Mesendoderm (in vitro differentiated cells): ENCODE measurements around the gene HNRNPUL2.
A peak's percentile ranks its signal among the peaks of the same experiment; 100 is the strongest.

Source experiments
- DNase-seq: peaks from one replicate; pipeline ENCODE4 v3.0.0; 2013
- H2AK5ac ChIP-seq: 2 replicates; pipeline ENCODE4 v1.6.1; 2013; ENCODE audit warnings: low read length, inconsistent platforms
- H2BK120ac ChIP-seq: 2 replicates; pipeline ENCODE4 v1.6.1; 2013; ENCODE audit warnings: low read depth, mild to moderate bottlenecking, low read length, moderate library complexity, mixed read lengths
- H2BK15ac ChIP-seq: replicated peaks from 2 replicates; pipeline ENCODE4 v1.6.1; 2013; ENCODE audit warnings: low read depth, mild to moderate bottlenecking, moderate library complexity
- H2BK5ac ChIP-seq: 2 replicates; pipeline ENCODE4 v1.6.1; 2013; ENCODE audit warnings: low read length, inconsistent platforms
- H3K18ac ChIP-seq: 2 replicates; pipeline ENCODE4 v1.6.1; 2013; ENCODE audit warnings: mild to moderate bottlenecking, low read length, mixed read lengths
- H3K23ac ChIP-seq: one replicate; pipeline ENCODE4 v1.6.1; 2013; ENCODE audit warnings: low read length
- H3K27ac ChIP-seq: 2 replicates; pipeline ENCODE4 v1.5.1; 2013; ENCODE audit warnings: low read depth, mild to moderate bottlenecking, inconsistent platforms, low read length, moderate library complexity
- H3K27me3 ChIP-seq: 2 replicates; pipeline ENCODE4 v1.6.1; 2013; ENCODE audit warnings: low read length, control low read depth, mild to moderate bottlenecking, inconsistent platforms; ENCODE audit not compliant: insufficient read depth, poor library complexity
- H3K36me3 ChIP-seq: 2 replicates; pipeline ENCODE4 v1.6.1; 2013; ENCODE audit warnings: low read length, inconsistent platforms; ENCODE audit not compliant: control insufficient read depth, insufficient read depth
- H3K4ac ChIP-seq: one replicate; pipeline ENCODE4 v1.6.1; 2013; ENCODE audit warnings: low read depth, mild to moderate bottlenecking, low read length, moderate library complexity
- H3K4me1 ChIP-seq: 2 replicates; pipeline ENCODE4 v1.6.1; 2013; ENCODE audit warnings: low read depth, low read length, inconsistent platforms; ENCODE audit not compliant: control insufficient read depth
- H3K4me2 ChIP-seq: 2 replicates; pipeline ENCODE4 v1.6.1; 2013; ENCODE audit warnings: low read length
- H3K4me3 ChIP-seq: 2 replicates; pipeline ENCODE4 v1.5.1; 2013; ENCODE audit warnings: mild to moderate bottlenecking, low read length
- H3K56ac ChIP-seq: one replicate; pipeline ENCODE4 v1.6.1; 2013; ENCODE audit warnings: low read length
- H3K79me1 ChIP-seq: 2 replicates; pipeline ENCODE4 v1.6.1; 2013; ENCODE audit warnings: low read length, inconsistent platforms
- H3K79me2 ChIP-seq: 2 replicates; pipeline ENCODE4 v1.6.1; 2013; ENCODE audit warnings: mild to moderate bottlenecking, low read length; ENCODE audit not compliant: control insufficient read depth, insufficient read depth
- H3K9ac ChIP-seq: 2 replicates; pipeline ENCODE4 v1.6.1; 2013; ENCODE audit warnings: low read length, inconsistent platforms
- H4K5ac ChIP-seq: one replicate; pipeline ENCODE4 v1.6.1; 2013; ENCODE audit warnings: low read length
- H4K8ac ChIP-seq: one replicate; pipeline ENCODE4 v1.6.1; 2013; ENCODE audit warnings: low read depth, mild to moderate bottlenecking, control low read depth, low read length, moderate library complexity
- WGBS: extraction: QIAGEN DNeasy Blood & Tissue Kit; methylation state at CpG from one replicate; pipeline ENCODE4 v1.1.7; 2013; ENCODE audit warnings: low lambda C conversion rate, missing lambda C conversion rate; ENCODE audit not compliant: insufficient coverage; ENCODE audit errors: extremely low coverage; 5-methylcytosine and 5-hydroxymethylcytosine counted together

Gene HNRNPUL2

GRCh38 chr11:62724171-62724570 lies 3.1 kb downstream of the HNRNPUL2 start:
- H4K8ac ChIP-seq: no peak overlapping the region
- DNase-seq: no peak
- H2BK120ac ChIP-seq: no peak overlapping the region
- no peak overlapping the region for H3K23ac ChIP-seq
- peaks cover 16% of the 10 kb centered on the region for H3K79me1 ChIP-seq
- H3K79me2 ChIP-seq: peaks cover 46% of the 10 kb centered on the region
- H3K18ac ChIP-seq: no peak overlapping the region
- H3K4ac ChIP-seq: no peak overlapping the region
- peaks cover 32% of the 10 kb centered on the region for H3K36me3 ChIP-seq
- H2BK15ac ChIP-seq: no peak overlapping the region
- whole genome bisulfite sequencing: no CpG with 5 or more reads among the region's 8 CpGs
- H3K9ac ChIP-seq: peak overlapping the region; percentile 54
- peak overlapping the region; percentile 56 for H3K56ac ChIP-seq
- peaks cover 3% of the 10 kb centered on the region for H3K4me1 ChIP-seq
- H2BK5ac ChIP-seq: no peak overlapping the region
- H3K27ac ChIP-seq: no peak overlapping the region
- H4K5ac ChIP-seq: no peak overlapping the region
- H2AK5ac ChIP-seq: no peak overlapping the region
- no peaks in the 10 kb centered on the region for H3K27me3 ChIP-seq
- H3K4me3 ChIP-seq: no peak overlapping the region
- no peak overlapping the region for H3K4me2 ChIP-seq

- H3K23ac ChIP-seq: no peak overlapping the region
- peaks cover 40% of the 10 kb centered on the region for H3K79me2 ChIP-seq
- no peak overlapping the region for H2BK15ac ChIP-seq
- peaks cover 37% of the 10 kb centered on the region for H3K36me3 ChIP-seq
- no peak overlapping the region for H3K4me2 ChIP-seq
- H4K5ac ChIP-seq: no peak overlapping the region
- no peak overlapping the region for H2AK5ac ChIP-seq
- peaks cover 3% of the 10 kb centered on the region for H3K4me1 ChIP-seq
- H3K4me3 ChIP-seq: no peak overlapping the region
- no peak overlapping the region for H3K27ac ChIP-seq
- H3K27me3 ChIP-seq: no peaks in the 10 kb centered on the region
- peaks cover 16% of the 10 kb centered on the region for H3K79me1 ChIP-seq
- peak; percentile 73 for DNase-seq
- no peak overlapping the region for H4K8ac ChIP-seq
- H3K18ac ChIP-seq: no peak overlapping the region
- no CpG with 5 or more reads among the region's 7 CpGs for WGBS
- no peak overlapping the region for H2BK5ac ChIP-seq
- H3K9ac ChIP-seq: no peak overlapping the region
- H3K4ac ChIP-seq: no peak overlapping the region
- no peak overlapping the region for H3K56ac ChIP-seq
- H2BK120ac ChIP-seq: no peak overlapping the region
These were observed 5.3 kb downstream of the HNRNPUL2 start for GRCh38 chr11:62721994-62722393.

GRCh38 chr11:62719302-62719978 lies 7.8 kb downstream of the HNRNPUL2 start:
- H3K79me2 ChIP-seq: peaks cover 16% of the 10 kb centered on the region
- no peak overlapping the region for H2BK5ac ChIP-seq
- H3K18ac ChIP-seq: no peak overlapping the region
- WGBS: no CpG with 5 or more reads among the region's 2 CpGs
- no peak overlapping the region for H3K56ac ChIP-seq
- no peaks in the 10 kb centered on the region for H3K27me3 ChIP-seq
- no peak overlapping the region for H3K23ac ChIP-seq
- H3K9ac ChIP-seq: no peak overlapping the region
- no peak overlapping the region for H3K4me2 ChIP-seq
- no peak overlapping the region for H4K5ac ChIP-seq
- H3K4me3 ChIP-seq: no peak overlapping the region
- no peak overlapping the region for H2AK5ac ChIP-seq
- DNase-seq: no peak
- peaks cover 44% of the 10 kb centered on the region for H3K36me3 ChIP-seq
- H3K4me1 ChIP-seq: no peaks in the 10 kb centered on the region
- no peak overlapping the region for H4K8ac ChIP-seq
- H2BK120ac ChIP-seq: no peak overlapping the region
- H3K27ac ChIP-seq: no peak overlapping the region
- H2BK15ac ChIP-seq: no peak overlapping the region
- H3K79me1 ChIP-seq: peaks cover 17% of the 10 kb centered on the region
- H3K4ac ChIP-seq: no peak overlapping the region

- Histone ChIP-seq H4K5ac (no peak overlapping the region), H3K79me1 (peaks cover 3% of the 10 kb centered on the region), H3K9ac (no peak overlapping the region), H3K36me3 (peaks cover 29% of the 10 kb centered on the region), H3K56ac (no peak overlapping the region), H3K4me1 (no peaks in the 10 kb centered on the region), H3K18ac (no peak overlapping the region), H3K4me3 (no peak overlapping the region), H3K79me2 (no peaks in the 10 kb centered on the region), H2BK15ac (no peak overlapping the region), H3K4me2 (no peak overlapping the region), H4K8ac (no peak overlapping the region), H3K27me3 (no peaks in the 10 kb centered on the region), H3K23ac (no peak overlapping the region), H3K4ac (no peak overlapping the region), H3K27ac (no peak overlapping the region), H2BK5ac (no peak overlapping the region), H2BK120ac (no peak overlapping the region), H2AK5ac (no peak overlapping the region)
- WGBS: no CpG with 5 or more reads among the region's 11 CpGs
- no peak for DNase-seq
These were observed 10.4 kb downstream of the HNRNPUL2 start for GRCh38 chr11:62716816-62717215.

- Histone ChIP-seq H3K79me1 (peaks cover 1% of the 10 kb centered on the region), H4K5ac (no peak overlapping the region), H3K27ac (no peak overlapping the region), H2BK15ac (no peak overlapping the region), H3K79me2 (no peaks in the 10 kb centered on the region), H3K27me3 (no peaks in the 10 kb centered on the region), H3K4me3 (no peak overlapping the region), H3K9ac (no peak overlapping the region), H3K4me2 (no peak overlapping the region), H2BK120ac (no peak overlapping the region), H3K36me3 (peaks cover 24% of the 10 kb centered on the region), H2BK5ac (no peak overlapping the region), H3K23ac (no peak overlapping the region), H3K4ac (no peak overlapping the region), H3K18ac (no peak overlapping the region), H3K56ac (no peak overlapping the region), H3K4me1 (no peaks in the 10 kb centered on the region), H4K8ac (no peak overlapping the region), H2AK5ac (no peak overlapping the region)
- WGBS: no CpG with 5 or more reads among the region's 5 CpGs
- DNase-seq: no peak
These were observed 11.1 kb downstream of the HNRNPUL2 start for GRCh38 chr11:62716206-62716605.
